HepG2 (cell line): ENCODE data around the gene TEKTIP1. TPM values are rescaled to one million over a fixed set of nuclear protein-coding genes. Genes with fewer than 3 reads are reported as not detected.
A peak's percentile ranks its signal among the peaks of the same experiment; 100 is the strongest.

Experiments used
- ATRX ChIP-seq: sonication (generic); formaldehyde crosslinking; IDR thresholded peaks from 2 replicates; pipeline ENCODE4 v1.4.0; 2020; ENCODE audit warnings: missing genetic modification reagents, borderline replicate concordance
- BORCS8-MEF2B ChIP-seq: sonication (generic); formaldehyde crosslinking; IDR thresholded peaks from 2 replicates; pipeline ENCODE4 v1.8.0; 2022; ENCODE audit warnings: mild to moderate bottlenecking, missing genetic modification reagents
- DMAP1 ChIP-seq: IDR thresholded peaks from 2 replicates; pipeline ENCODE4 v1.6.1; 2016
- FOXC1 ChIP-seq: sonication (generic); formaldehyde crosslinking; IDR thresholded peaks from 2 replicates; pipeline ENCODE4 v1.8.0; 2022; ENCODE audit warnings: mild to moderate bottlenecking, missing genetic modification reagents, borderline replicate concordance
- HOXA5 ChIP-seq: sonication (generic); formaldehyde crosslinking; IDR thresholded peaks from 2 replicates; pipeline ENCODE4 v1.4.0; 2020; ENCODE audit warnings: missing genetic modification reagents
- KDM5A ChIP-seq: fragments of 200-600 bp; sonication (generic); IDR thresholded peaks from 2 replicates; pipeline ENCODE4 v1.7.0; 2018; ENCODE audit warnings: antibody characterized with exemption, mild to moderate bottlenecking, low read length, borderline replicate concordance
- NONO ChIP-seq, 2 experiments: fragments of 450-650 bp in 1 of 2; sonication (generic) in 1 of 2; formaldehyde crosslinking in 1 of 2; IDR thresholded peaks in 1 of 2; conservative IDR thresholded peaks in 1 of 2; 2 replicates each; pipeline versions ENCODE4 v1.6.1 to v1.8.0; 2017 to 2022; ENCODE audit warnings: mild to moderate bottlenecking in 1 of 2, missing genetic modification reagents in 1 of 2, moderate library complexity in 1 of 2
- NPAS2 ChIP-seq: sonication (generic); formaldehyde crosslinking; IDR thresholded peaks from 2 replicates; pipeline ENCODE4 v1.8.0; 2022; ENCODE audit warnings: mild to moderate bottlenecking, missing genetic modification reagents, borderline replicate concordance
- NRL ChIP-seq: sonication (generic); formaldehyde crosslinking; IDR thresholded peaks from 2 replicates; pipeline ENCODE4 v1.5.0; 2020; ENCODE audit warnings: missing genetic modification reagents, mild to moderate bottlenecking, moderate library complexity, borderline replicate concordance
- SMAD1 ChIP-seq: sonication (generic); formaldehyde crosslinking; IDR thresholded peaks from 2 replicates; pipeline ENCODE4 v1.4.0; 2020; ENCODE audit warnings: missing genetic modification reagents, low read depth, mild to moderate bottlenecking, borderline replicate concordance
- ZFP62 ChIP-seq: sonication (generic); formaldehyde crosslinking; IDR thresholded peaks from 2 replicates; pipeline ENCODE4 v1.4.0; 2020; ENCODE audit warnings: missing genetic modification reagents
- ZMYM2 ChIP-seq: sonication (generic); formaldehyde crosslinking; IDR thresholded peaks from 2 replicates; pipeline ENCODE4 v1.8.0; 2022; ENCODE audit warnings: mild to moderate bottlenecking, missing genetic modification reagents
- ZNF224 ChIP-seq: sonication (generic); formaldehyde crosslinking; IDR thresholded peaks from 2 replicates; pipeline ENCODE4 v1.5.0; 2020; ENCODE audit warnings: mild to moderate bottlenecking, missing genetic modification reagents
- ZNF263 ChIP-seq: sonication (generic); formaldehyde crosslinking; IDR thresholded peaks from 2 replicates; pipeline ENCODE4 v1.4.0; 2020; ENCODE audit warnings: missing genetic modification reagents
- ZNF335 ChIP-seq: sonication (generic); formaldehyde crosslinking; IDR thresholded peaks from 2 replicates; pipeline ENCODE4 v1.4.0; 2020; ENCODE audit warnings: missing genetic modification reagents
- ZNF501 ChIP-seq: sonication (generic); formaldehyde crosslinking; IDR thresholded peaks from 2 replicates; pipeline ENCODE4 v1.5.1; 2020; ENCODE audit warnings: mild to moderate bottlenecking, moderate library complexity, missing genetic modification reagents
- ZNF878 ChIP-seq: sonication (generic); formaldehyde crosslinking; IDR thresholded peaks from 2 replicates; pipeline ENCODE4 v1.8.1; 2023; ENCODE audit warnings: mild to moderate bottlenecking, missing genetic modification reagents, moderate library complexity
- ZSCAN21 ChIP-seq: sonication (generic); formaldehyde crosslinking; IDR thresholded peaks from 2 replicates; pipeline ENCODE4 v1.8.0; 2022; ENCODE audit warnings: mild to moderate bottlenecking, missing genetic modification reagents, moderate library complexity, borderline replicate concordance
- polyA plus RNA-seq, 8 experiments: library from polyadenylated mRNA; depleted of rRNA in 3 of 8; stranded (reverse) in 7 of 8; unstranded in 1 of 8; fragments of >200 nt; fragmentation: Illumina TruSeq in 4 of 8; extraction: Trizol in 4 of 8; gene quantifications; 2 replicates each; pipeline versions ENCODE4 v1.2.1 to v1.2.3, GENCODE V29; 2011 to 2016; ENCODE audit warnings: low read depth in 4 of 8, missing spikeins in 1 of 8, mixed read lengths in 1 of 8; ENCODE audit not compliant: insufficient read depth in 1 of 8
- total RNA-seq, 5 experiments: library from RNA; depleted of rRNA; stranded (reverse); fragments of >200 nt; fragmentation: Illumina TruSeq; extraction: Trizol; gene quantifications; 2 replicates each; pipeline ENCODE4 v1.2.3, GENCODE V29; 2016; ENCODE audit warnings: low read depth in 1 of 5
- TF ChIP-seq, protein P1 (sequence below): sonication (generic); formaldehyde crosslinking; conservative IDR thresholded peaks from 2 replicates; pipeline ENCODE4 v1.4.0; 2020; ENCODE audit warnings: mild to moderate bottlenecking, missing genetic modification reagents, moderate library complexity
- TF ChIP-seq, protein P2 (sequence below): sonication (generic); formaldehyde crosslinking; IDR thresholded peaks from 2 replicates; pipeline ENCODE4 v1.4.0; 2020; ENCODE audit warnings: missing genetic modification reagents, mild to moderate bottlenecking, borderline replicate concordance
- TF ChIP-seq, protein P3 (sequence below): sonication (generic); formaldehyde crosslinking; IDR thresholded peaks from 2 replicates; pipeline ENCODE4 v1.5.1; 2020; ENCODE audit warnings: missing genetic modification reagents, mild to moderate bottlenecking, borderline replicate concordance

TEKTIP1 gene
- total and polyA plus RNA-seq, 2 of the 13 experiments (the other 11 are each of a cell fraction or from before 2014, with no cell fraction given) = not detected

DNA sequence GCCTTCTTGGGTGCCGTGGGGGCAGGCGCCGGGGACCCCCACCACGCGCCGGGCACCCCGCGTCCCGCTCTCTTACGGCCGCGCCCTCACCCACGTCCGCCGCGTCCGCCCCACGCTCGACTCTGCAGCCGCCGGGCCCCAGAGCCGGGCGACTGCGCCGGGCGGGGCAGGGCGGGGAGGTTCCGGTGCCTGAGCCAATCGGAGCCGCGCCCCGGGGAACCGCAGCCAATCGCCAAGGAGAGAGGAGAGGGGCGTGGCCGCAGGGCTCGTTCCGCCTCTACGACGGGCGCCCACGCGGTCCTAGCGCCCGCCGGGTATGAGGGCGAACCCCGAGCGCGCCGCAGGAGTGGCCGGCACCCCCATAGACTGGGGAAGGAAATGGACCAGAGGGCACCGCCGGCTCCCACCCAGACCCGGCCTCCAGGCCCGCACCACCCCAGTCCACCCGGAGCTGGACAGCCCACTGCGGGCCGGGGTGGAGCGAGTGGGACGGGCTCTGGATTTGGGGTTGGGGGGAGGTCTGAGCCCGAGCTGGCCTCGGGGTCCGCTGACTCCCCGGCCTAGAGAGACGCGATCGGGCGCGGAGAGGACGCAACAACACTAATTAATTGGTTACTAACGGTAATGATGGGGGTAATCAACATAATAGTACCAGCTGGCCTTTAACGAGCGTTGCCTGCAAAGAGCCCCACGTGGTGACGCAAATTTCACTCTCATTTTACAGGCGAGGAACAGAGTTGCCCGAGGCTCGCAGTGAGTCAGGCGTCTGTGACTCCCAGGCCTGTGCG lies 18.7 kb downstream of the TEKTIP1 start, which contains the start of gene MFSD12 (continued):
- TF ChIP-seq ZNF878 (CRISPR knock-in tag) (no peak), ZNF335 (CRISPR knock-in tag) (peak; percentile 79; the same call in 1 of the 2 replicates), KDM5A (peak; percentile 26; the same call in 1 of the 2 replicates), ZNF263 (CRISPR knock-in tag) (no peak), NPAS2 (CRISPR knock-in tag) (no peak), ZNF224 (0 out of 2 replicates have a peak, but pooled peaks have one; percentile 44), HOXA5 (CRISPR knock-in tag) (peak; percentile 37; the same call in 1 of the 2 replicates), ZFP62 (no peak), SMAD1 (peak; percentile 27; the same call in 1 of the 2 replicates), ZSCAN21 (CRISPR knock-in tag) (no peak; the same call in 1 of the 2 replicates), FOXC1 (no peak; the same call in 1 of the 2 replicates), ZNF501 (CRISPR knock-in tag) (peak; percentile 75), DMAP1 (peak; percentile 55; the same call in 1 of the 2 replicates), ZMYM2 (CRISPR knock-in tag) (no peak), BORCS8-MEF2B (CRISPR knock-in tag) (no peak; the same call in 1 of the 2 replicates), ATRX (CRISPR knock-in tag) (no peak), NRL (CRISPR knock-in tag) (no peak; the same call in 1 of the 2 replicates), NONO (IDR thresholded peaks at IDR 0.05) (no peak), NONO (CRISPR knock-in tag; conservative IDR thresholded peaks at IDR 0.05) (peak; percentile 74)
- TF ChIP-seq, protein P1, sequence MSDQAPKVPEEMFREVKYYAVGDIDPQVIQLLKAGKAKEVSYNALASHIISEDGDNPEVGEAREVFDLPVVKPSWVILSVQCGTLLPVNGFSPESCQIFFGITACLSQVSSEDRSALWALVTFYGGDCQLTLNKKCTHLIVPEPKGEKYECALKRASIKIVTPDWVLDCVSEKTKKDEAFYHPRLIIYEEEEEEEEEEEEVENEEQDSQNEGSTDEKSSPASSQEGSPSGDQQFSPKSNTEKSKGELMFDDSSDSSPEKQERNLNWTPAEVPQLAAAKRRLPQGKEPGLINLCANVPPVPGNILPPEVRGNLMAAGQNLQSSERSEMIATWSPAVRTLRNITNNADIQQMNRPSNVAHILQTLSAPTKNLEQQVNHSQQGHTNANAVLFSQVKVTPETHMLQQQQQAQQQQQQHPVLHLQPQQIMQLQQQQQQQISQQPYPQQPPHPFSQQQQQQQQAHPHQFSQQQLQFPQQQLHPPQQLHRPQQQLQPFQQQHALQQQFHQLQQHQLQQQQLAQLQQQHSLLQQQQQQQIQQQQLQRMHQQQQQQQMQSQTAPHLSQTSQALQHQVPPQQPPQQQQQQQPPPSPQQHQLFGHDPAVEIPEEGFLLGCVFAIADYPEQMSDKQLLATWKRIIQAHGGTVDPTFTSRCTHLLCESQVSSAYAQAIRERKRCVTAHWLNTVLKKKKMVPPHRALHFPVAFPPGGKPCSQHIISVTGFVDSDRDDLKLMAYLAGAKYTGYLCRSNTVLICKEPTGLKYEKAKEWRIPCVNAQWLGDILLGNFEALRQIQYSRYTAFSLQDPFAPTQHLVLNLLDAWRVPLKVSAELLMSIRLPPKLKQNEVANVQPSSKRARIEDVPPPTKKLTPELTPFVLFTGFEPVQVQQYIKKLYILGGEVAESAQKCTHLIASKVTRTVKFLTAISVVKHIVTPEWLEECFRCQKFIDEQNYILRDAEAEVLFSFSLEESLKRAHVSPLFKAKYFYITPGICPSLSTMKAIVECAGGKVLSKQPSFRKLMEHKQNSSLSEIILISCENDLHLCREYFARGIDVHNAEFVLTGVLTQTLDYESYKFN = 0 out of 2 replicates have a peak, but pooled peaks have one; percentile 30
- TF ChIP-seq, protein P2, sequence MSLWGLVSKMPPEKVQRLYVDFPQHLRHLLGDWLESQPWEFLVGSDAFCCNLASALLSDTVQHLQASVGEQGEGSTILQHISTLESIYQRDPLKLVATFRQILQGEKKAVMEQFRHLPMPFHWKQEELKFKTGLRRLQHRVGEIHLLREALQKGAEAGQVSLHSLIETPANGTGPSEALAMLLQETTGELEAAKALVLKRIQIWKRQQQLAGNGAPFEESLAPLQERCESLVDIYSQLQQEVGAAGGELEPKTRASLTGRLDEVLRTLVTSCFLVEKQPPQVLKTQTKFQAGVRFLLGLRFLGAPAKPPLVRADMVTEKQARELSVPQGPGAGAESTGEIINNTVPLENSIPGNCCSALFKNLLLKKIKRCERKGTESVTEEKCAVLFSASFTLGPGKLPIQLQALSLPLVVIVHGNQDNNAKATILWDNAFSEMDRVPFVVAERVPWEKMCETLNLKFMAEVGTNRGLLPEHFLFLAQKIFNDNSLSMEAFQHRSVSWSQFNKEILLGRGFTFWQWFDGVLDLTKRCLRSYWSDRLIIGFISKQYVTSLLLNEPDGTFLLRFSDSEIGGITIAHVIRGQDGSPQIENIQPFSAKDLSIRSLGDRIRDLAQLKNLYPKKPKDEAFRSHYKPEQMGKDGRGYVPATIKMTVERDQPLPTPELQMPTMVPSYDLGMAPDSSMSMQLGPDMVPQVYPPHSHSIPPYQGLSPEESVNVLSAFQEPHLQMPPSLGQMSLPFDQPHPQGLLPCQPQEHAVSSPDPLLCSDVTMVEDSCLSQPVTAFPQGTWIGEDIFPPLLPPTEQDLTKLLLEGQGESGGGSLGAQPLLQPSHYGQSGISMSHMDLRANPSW = no peak
- TF ChIP-seq, protein P3, sequence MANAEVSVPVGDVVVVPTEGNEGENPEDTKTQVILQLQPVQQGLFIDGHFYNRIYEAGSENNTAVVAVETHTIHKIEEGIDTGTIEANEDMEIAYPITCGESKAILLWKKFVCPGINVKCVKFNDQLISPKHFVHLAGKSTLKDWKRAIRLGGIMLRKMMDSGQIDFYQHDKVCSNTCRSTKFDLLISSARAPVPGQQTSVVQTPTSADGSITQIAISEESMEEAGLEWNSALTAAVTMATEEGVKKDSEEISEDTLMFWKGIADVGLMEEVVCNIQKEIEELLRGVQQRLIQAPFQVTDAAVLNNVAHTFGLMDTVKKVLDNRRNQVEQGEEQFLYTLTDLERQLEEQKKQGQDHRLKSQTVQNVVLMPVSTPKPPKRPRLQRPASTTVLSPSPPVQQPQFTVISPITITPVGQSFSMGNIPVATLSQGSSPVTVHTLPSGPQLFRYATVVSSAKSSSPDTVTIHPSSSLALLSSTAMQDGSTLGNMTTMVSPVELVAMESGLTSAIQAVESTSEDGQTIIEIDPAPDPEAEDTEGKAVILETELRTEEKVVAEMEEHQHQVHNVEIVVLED = peak; percentile 85
